Stimulated activated CD4-positive, alpha-beta T cell treated with anti-CD3 and anti-CD28 coated beads, Interleukin-4, amount 100 ng/mL, for 4 hours (primary cell): ENCODE measurements around the gene DLX4.

Source experiments
- DNase-seq, 2 experiments: peaks; one replicate each; pipeline ENCODE4 v3.0.0-alpha.2; 2020

The DLX4 gene, protein sequence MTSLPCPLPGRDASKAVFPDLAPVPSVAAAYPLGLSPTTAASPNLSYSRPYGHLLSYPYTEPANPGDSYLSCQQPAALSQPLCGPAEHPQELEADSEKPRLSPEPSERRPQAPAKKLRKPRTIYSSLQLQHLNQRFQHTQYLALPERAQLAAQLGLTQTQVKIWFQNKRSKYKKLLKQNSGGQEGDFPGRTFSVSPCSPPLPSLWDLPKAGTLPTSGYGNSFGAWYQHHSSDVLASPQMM

DNA sequence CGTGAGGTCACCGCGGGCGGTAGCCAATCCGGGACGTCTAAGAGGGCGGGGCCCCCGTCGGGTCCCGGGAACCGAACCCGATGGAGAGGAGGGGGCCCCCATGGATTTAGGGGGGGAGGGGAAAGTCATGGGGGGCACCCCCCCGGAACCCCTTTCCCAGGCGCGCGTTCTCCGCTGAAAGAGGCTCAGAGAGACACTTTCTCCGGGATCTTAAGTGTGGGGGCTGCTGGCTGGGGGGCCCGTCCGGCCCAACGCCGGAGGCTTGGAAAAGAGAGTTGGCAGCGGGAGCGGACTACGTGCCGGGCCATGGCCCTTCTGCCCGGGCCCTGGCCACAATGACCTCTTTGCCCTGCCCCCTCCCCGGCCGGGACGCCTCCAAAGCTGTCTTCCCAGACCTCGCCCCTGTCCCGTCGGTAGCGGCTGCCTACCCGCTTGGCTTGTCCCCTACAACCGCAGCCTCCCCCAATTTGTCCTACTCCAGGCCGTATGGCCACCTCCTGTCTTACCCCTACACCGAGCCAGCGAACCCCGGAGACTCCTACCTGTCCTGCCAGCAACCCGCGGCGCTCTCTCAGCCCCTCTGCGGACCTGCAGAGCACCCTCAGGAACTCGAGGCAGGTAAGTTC lies at the start of gene DLX4:
Gene DLX4 (plus strand): TSS at position 57 of the 626 bp plus-strand sequence. CDS start 279 bp downstream, at position 336.
- DNase-seq, result no peak

DNA sequence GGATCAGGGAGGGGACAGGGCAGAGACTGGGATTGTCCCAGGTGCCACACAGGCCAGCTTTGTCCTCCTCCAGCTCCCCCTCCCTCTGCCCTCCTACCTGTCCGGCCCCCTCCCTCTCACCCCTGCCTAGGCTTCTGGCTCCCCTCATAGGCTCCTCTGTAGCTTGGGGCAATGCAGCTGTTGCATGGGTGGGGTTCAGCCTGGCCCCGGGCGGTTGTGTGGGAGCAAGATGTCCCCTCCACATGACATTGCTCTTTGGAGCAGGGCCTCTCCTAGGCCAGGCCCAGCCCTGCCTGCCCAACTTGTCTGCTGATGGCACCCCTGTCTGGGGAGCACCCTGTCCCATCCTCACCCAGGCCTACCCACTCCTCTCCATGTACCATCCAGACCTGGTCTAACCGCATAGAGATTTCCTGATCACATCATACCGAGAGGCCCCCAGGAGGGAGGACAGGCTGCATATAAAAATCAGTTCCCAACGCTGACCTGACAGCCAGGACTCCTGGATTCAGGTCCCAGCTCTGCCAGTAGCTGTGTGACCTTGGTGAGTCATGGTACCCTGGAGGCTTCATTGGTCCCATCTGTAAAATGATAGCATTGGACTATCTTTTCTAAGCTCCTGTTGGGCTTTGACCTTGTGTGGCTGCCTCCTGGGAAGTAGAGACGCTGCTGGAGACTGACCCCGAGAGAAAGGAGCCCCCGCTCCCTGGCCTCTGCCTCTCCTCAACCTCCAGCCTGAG lies 48.8 kb upstream of the DLX4 start:
- DNase-seq, result no peak

DNA sequence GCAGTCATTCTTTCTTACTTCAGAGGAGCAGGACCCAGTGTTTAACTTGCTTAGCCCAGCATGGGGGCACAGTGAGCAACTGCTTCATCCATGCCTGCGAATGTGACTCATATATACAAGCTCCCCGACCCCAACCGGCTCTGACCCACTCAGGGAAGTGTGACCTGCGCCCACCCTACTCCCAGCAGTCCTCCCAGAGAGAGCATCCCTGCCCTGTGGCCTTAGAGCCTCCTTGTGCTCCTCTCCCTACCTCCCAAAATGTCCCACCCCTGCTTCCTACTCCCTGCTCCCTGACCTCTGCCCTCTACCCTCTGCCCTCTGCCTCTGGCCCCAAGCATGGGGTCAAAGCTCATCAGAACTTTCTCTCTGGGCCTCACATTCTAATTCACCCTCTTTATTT lies 46.9 kb upstream of the DLX4 start:
- DNase-seq, result no peak

DNA sequence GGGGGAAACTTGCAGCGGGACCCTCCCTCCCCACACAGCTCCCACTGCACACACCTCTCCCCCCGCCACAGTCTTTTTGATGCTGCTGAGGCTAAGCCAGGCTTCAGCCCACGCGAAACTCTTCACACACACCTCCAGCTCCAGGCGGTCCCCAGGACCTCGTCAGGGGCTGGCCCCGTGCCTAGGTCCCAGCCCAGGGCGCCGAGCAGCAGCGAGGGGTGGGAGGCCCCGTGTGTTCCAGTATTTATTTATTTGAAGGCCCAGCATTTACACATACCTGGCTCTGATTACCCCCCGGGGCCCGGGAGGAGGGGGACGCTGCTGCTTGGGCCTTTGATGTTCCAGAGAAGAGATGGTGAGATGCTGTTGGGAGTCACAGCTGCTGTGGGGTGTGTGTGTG lies 44.9 kb upstream of the DLX4 start:
- DNase-seq, result no peak

DNA sequence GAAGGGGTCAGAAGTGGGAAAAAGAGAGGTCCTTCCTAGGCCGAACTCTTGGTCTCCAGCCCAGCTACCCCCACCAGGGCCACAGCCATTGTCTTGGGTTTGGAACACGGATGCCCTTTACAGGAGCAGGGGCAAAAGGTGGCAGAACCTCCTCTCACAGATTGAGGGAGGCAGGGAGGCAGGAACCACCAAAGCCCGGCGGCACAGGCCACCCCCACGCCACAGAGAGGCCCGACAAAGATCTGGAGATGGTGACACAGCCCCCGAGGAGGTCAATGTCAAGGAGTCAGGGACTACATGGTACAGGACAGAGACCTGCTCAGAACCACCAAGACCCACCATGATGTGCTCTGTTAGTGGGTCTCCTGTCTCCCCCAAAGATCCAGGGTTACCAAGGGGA lies 44.4 kb upstream of the DLX4 start:
- DNase-seq, result no peak

DNA sequence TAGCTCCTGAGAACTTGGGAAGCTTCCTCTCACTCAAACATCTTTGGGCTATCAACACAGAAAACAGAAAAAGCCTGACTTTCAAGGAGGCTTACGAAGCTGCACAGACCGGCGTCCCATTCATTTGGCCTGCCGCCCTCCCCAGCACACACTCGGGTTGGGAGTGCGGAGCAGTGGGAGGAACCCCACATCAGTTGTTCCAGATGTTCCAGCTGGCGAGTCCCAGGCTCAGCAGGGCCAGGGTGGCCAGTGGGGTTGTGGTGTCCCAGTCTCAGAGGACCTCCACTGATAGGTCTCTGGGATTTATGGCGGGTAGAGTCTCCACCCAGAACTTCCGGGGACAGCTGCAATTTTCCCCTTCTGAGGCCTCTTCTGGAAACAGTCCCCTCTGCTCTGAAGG lies 43.1 kb upstream of the DLX4 start:
- DNase-seq, result no peak

DNA sequence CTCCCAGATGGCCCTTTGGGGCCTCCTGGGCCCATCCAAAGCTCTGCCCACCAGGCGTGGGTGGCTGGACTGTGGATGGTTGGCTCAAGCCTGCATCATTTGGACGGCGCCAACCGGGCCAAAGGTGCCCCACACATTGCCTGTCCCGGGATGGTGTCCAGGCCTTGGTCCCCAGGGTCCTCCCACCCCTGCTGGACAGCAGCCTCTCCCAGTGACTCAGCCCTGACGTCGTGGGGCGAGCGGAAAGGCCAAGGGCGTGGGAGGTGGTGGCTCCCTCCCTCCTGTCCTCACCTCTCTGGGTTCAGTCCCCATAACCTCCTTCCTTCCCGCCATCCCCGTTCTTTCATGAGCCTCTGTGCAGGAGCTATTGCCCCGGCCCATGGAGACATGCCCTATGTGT lies 42.1 kb upstream of the DLX4 start:
- no peak for DNase-seq

DNA sequence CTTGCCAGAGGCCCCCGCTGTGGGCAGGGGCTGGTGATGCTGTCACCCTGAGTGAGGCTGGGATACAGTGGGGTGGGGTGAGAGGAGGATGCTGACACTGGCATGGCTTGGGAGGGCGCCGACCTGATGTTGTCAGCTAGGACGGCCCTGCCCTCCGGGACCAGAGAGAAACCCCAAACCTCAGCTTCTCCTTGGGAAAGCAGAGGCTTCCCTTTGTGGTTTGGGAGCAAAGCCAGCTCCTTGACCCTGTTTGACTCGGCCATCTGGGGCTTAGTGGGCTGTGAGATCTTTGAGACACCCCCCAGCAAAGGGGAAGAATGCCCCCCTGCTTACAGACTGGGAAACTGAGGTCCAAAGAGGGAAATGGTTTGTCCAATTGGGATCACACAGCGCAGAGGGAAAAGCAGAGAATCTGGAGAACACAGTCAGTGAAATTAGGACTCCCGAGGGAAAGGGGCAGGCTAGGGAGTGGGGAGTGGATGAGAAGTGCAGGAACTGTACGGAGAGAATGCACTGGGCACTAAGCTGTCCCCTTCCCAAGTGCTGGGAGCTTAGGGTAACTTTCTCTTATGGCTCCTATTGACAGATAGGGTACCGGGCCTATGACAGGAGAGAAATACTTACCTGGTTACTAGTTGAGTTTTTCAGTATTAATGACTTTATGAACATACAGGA lies 40.7 kb upstream of the DLX4 start:
- no peak for DNase-seq

DNA sequence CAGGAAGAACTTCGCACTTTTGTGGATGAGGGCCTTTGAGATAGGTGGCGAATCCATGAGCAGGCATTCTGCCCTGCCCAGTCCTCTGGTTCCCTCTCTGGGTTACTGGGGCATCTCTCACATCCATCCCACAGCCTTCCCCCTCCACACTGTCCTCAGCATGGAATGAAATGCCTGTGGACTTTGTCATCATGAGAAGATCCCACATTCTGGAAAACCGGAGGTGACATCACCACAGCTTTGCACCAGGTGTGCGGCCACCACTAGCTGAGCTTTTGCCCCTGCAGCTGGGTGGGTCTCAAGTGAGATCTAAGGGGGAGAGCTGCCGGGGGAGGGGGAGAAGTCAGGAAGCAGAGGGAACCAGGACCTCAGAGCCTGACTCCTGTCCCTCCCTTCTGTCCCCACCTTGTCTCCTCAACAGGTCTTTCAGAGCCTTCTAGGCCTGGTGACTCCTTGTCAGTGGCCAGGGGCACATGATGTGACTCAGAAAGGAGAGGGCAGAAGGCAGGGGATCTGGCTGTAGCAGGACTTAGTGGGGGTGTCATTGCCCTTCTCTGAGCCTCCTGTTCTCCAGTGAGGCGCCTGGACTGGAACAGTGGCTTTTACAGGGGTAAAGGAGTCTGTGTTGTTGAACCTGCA lies 40.0 kb upstream of the DLX4 start:
- no peak for DNase-seq

DNA sequence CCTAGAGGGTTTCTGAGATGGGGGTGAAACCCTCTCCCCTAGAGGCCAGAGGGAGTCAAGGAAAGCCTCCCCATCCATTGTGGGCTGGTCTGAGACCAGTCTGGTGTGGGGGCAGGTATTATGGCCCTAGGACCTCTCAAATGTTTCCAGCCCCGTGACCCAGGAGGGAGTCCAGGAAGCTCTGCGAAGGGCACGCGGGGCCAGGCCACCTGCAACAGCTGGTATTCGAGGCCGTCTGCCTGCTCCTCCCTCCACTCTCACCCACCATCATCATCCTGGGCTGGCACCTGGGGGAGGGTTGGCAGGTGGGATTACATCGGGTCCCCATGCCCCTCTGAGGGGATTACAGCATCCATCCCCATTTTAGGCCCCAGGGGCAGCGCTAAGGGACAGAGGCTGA lies 38.1 kb upstream of the DLX4 start:
- DNase-seq, result no peak

DNA sequence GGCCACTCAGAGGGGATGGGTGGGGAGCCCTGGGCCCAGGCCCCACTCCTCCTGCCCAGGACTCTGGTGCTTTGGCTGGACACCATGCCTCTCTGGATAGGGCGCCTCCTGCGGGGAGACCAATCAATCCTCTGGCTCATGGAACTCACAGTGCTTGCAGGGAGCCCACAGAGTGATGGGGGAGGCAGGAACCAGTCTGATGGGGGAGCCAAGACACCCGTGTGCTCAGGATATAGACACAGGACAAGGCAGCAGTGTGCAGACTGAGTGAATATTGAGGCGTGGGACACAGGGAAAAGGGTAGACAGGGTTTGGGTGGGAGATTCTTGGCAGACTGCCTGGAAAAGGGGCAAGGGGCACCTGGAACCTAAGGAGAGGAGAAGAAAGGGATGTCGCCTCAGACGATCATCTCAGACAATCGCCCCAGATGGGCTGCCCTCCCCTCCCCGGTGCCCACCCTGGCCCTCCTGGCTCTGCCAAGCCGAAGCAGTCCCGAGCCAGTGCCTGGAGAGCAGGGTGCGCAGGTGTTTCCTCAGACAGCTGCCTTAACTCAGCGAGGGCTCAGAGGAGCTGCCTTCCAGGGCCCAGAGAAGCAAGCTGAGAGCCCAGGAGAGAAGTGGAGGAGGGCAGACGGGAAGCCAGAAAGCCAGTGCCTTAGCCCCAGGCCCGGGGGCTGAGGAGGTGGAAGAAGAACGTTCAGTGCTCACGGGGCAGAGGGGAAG lies 37.4 kb upstream of the DLX4 start:
- DNase-seq, result no peak

DNA sequence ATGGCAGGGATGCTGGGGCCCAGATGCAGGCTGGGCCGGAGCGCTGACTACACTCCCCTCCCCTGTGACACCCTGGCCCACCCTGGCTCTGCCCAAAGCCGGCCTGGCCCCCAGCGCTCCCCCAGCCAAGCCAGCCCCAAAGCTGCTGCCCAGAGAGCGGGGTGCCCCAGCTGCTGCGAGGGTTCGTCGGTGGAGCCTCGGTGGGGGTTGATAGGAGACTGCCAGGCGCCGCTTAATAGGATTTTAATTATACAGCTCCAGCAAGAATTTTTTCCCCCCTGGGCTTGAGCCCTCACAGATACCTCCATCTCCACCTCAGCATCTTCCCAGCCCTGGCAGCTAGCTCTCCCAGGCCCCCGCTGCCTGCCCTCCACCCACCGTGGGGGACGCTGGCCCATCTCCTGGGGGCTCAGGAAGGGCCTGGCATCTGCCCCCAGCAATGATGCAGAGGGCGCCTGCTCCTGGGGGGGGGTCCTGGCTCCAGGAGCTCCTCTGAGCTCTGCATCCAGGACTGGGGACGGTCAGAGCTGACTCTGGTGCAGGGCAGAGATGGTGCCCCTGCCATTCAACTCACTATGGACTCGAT lies 36.8 kb upstream of the DLX4 start:
- DNase-seq, result no peak

DNA sequence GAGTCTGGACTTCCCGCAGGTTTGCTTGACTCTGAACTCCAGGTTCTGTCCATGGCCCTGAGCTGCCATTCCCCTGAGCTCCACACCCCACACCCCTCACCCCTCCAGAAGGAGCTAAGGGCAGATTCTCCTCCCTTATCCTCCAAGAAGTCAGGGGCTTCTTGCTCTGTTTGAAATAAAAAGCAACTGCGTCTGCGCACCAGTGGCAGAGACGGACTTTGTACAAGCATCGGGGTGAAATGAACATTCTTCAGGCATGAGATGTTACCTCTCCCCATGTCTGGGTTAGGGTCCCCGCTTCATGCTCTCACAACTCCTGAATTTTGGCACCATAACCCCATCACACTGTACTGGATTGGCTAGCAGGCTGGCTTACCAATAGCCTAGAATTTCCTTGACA lies 36.1 kb upstream of the DLX4 start:
- DNase-seq, result no peak

DNA sequence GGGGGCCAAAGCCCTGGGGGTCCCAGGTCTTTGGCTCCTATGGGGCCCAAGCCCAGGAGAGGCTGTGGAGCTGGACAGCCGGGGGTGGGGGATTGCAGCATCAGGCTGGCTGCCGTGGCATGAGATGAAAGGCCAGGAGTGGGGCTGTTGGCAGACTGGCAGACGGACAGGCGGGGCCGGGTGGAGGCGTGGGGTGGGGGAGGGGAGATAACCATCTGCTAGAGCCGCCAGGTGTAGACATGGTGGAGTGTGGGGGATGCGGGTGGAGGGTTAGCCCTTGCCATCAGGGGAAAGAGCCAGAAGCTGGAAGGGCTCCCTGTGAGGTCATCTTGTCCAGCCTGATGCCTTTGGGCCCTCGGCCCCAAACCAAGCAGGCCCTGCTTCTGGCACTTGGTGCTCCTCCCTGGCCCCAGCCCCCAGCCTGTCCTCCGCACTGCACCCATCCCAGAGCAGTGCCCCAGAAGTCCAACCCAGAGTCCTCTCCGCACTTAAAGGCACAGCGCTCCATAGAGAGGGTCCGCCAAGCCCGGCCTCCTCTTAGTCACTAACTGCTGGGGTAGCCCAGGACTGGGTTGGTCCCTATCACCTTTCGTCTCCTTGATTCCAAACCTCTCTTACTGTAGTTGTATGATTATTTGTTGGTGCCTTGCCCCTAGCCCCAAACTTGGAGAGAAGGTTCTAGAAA lies 33.3 kb upstream of the DLX4 start:
- no peak for DNase-seq

DNA sequence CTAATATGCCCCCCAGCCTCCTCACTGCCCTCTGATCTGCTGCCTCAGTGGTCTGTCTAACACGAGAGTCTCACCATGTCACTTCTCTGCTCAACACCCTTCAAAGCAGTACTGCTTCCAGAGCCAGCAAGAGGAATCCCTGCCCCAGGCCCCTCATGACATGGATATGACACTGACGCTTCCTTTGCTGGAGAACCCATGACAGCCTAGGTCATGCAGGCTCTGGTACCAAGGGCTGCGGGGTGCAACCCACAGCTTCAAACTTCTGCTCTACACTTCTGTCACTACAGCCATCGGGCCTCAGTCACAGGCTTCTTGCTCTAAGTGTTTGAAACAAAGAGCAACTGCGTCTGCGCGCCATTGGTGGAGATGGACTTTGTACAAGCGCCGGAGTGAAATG lies 32.6 kb upstream of the DLX4 start:
- no peak for DNase-seq

DNA sequence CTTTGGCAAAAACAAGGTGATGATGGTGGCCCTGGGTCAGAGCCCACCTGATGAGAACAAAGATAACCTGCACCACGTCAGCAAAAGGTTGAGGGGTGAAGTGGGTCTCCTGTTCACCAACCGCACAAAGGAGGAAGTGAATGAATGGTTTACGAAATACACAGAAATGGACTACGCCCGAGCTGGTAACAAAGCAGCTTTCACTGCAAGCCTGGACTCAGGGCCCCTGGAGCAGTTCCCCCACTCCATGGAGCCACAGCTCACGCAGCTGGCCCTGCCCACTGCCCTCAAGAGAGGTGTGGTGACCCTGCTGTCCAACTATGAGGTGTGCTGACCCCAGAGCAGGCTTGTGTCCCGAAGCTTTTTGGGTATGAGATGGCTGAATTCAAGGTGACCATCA lies 29.7 kb upstream of the DLX4 start:
- no peak for DNase-seq

DNA sequence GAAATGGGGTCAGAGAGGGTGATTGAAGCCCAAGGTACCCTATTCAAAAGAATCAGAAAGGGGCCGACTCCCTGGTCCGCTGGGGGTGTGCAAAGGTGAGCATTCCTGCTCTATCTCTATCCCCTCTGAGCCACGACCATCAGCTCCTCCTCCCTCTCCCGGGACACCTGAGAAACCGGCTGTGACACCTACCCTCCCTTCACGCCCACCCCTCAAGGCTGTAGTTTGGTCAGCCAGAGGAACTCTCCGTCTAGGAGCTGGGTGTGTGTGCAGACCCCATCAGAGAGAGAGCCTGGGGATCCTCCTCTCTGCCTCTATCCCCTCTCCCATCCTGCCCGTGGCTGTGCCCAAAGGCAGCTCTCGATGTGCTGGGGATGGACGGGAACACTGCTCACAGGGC lies 27.6 kb upstream of the DLX4 start:
- no peak for DNase-seq

DNA sequence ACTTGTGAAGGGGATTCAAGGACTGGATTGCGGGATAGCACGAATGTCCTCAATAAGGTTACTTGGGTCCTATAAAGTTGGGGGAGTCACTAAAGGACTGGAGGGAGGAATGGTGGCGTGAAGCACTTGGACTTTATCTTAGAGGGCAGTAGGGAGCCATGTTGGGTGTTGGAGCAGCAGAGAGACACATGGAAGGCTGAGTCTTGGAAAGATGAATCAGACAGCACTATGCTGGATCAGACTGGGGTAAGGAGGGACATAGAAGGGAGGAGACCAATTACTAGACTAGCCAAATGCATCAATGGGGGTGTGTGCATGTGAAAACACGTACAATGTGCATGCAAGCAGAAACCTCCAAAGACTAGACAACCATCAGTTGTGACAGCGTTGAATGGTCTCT lies 26.0 kb upstream of the DLX4 start:
- DNase-seq, result no peak

DNA sequence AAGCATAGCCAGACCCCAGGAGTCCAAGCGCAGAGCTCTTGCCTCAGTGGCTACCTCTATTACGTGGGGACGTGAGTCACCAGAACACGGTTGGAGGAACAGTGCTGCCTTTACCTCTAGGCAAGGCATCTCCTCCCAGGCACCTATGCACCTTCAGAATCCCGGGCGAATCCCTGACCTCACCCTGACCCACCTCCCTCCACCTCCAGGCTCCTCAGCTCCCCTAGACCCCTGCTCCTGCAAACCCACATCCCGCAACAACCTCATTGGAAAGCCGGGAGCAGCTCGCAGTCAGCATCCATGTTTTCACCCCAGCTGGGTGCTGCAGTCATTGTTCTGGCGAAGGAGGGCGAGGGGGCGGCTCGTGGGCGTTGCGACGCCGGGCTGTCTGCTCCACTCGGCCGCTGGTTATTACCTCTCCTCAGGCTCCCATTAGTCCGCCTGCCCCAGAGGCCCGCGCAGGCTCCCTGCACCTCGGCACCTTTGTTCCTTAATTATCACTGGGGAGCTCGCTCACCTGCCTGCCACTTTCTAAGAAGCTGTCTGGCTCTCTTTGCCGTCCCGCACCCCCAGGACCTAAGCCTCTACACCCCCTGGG lies 24.6 kb upstream of the DLX4 start:
- no peak for DNase-seq

DNA sequence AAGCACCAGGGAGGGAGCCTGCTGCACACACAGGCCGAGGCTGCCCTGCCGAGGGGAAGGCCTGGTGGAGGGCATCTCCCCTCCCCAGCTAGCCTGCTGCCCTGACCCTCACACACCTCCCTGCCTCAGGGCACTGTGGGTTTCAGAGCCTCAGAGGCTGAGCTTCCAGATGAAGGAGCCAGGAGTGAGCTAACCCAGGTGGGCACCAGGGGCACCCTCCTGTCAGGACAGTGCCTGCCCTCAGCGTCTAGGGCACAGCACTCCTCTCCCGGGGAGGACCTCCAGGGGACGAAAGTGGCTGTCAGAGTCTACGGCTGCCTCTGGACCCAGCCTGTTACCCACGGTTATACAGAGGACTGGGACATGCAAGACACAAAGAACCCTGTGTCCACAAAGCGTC lies 22.8 kb upstream of the DLX4 start:
- no peak for DNase-seq

DNA sequence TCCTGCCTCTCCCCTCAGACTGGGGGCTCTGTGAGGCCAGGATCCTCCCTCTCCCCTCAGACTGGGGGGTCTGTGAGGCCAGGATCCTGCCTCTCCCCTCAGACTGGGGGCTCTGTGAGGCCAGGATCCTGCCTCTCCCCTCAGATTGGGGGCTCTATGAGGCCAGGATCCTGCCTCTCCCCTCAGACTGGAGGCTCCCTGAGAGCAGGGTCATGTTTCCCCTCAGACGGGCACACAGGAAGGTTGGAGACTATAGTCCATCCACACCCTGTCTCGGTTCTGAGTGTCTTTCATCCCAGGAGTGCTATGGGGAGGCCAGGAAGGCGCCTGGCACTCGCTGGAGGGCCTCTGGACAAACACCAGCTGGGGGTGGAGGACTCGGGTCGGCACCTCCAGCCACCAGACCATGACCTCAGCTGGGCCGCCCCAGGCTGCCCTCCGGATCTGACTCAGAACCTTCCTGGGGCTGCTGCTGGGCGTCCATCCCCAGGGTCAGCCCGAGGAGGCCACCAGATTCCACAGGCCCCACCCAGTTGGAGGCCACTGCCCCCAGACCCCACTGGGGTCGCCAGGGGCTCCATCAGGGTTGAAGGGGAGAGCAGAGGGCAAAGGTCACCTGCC lies 21.9 kb upstream of the DLX4 start:
- no peak for DNase-seq
